Neuron (in vitro differentiated cells): Measurements from ENCODE around the gene TMBIM6.

Experiments
- H2AFZ ChIP-seq: one replicate; pipeline ENCODE4 v1.6.1; 2013; ENCODE audit warnings: low read depth, mild to moderate bottlenecking, inconsistent platforms, low read length, moderate library complexity
- H3K27me3 ChIP-seq: one replicate; pipeline ENCODE4 v1.6.1; 2013; ENCODE audit warnings: low read length; ENCODE audit not compliant: insufficient read depth
- H3K36me3 ChIP-seq: one replicate; pipeline ENCODE4 v1.6.1; 2013; ENCODE audit warnings: low read length; ENCODE audit not compliant: insufficient read depth
- H3K4me1 ChIP-seq: one replicate; pipeline ENCODE4 v1.6.1; 2013; ENCODE audit warnings: low read length; ENCODE audit not compliant: insufficient read depth
- H3K4me3 ChIP-seq: 2 replicates; pipeline ENCODE4 v1.5.1; 2013; ENCODE audit warnings: mild to moderate bottlenecking, low read length, moderate library complexity
- H3K9me3 ChIP-seq: one replicate; pipeline ENCODE4 v1.6.1; 2013; ENCODE audit warnings: low read length

Gene TMBIM6

DNA sequence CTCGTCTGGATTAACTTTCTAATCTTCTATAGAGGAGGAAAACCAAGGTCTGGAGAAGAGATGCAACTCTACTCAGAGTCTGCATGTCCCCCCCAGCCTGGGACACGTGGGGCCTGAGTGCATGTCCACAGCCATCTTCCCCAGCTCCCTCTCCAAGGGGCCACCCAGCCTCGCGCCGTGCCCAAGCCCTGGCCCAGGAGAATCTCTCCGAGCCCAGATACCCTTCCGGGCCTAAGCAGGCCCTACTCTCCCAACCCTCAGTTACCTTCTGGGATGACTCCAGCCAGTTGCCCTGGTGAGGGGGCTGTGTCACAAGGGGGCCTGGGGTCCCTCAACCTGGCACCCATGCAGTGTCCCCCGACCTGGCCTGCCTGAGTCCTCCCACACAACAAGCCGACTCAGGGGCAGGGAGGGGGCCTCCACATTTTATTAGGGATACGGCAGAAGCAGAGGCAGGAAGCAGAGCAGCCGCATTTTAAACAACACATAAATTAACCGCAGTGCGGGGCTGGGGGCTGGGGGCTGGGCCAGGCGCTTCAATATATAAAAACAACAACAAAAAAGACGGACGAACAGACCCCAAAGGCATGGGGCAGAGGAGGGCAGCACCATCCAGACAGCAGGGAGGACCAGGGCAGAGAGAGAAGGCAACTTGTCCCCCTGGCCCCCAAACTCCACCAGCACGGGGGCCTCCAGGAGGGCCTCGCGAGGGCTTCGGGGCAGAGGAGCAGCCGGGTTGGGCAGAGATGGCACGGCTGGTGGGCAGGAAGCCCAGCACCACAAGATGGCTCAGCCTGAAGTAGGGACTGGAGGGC lies 49.6 kb downstream of the TMBIM6 start:
- H3K4me3 ChIP-seq, result no peak overlapping the region
- H2AFZ ChIP-seq, result no peak overlapping the region
- H3K9me3 ChIP-seq, result no peaks in the 10 kb centered on the region
- H3K27me3 ChIP-seq, result no peaks in the 10 kb centered on the region
- no peaks in the 10 kb centered on the region for H3K4me1 ChIP-seq
- H3K36me3 ChIP-seq, result peaks cover 33% of the 10 kb centered on the region

DNA sequence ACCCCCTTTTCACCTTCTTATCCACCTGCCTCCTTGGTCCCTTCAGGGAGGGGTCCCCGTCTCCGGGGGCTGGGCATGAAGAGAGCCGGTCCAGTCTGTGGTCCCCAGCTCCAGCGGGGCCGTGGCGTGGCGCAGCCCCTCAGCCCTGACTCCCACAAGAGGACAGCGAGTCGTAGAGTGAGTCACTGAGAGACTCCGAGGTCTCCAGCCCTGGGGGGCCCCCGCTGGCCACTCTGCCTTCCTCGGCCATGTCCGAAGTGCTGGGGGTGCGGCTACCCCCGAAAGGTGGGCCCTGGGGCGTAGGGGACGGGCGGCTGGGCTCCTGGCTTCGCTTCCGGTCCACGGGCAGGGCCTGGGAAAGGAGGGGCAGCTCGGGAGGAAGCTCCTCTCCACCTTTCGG lies 50.3 kb downstream of the TMBIM6 start:
- H3K4me1 ChIP-seq, result no peaks in the 10 kb centered on the region
- H3K36me3 ChIP-seq, result peaks cover 39% of the 10 kb centered on the region
- no peak overlapping the region for H3K4me3 ChIP-seq
- no peaks in the 10 kb centered on the region for H3K27me3 ChIP-seq
- no peak overlapping the region for H2AFZ ChIP-seq
- no peaks in the 10 kb centered on the region for H3K9me3 ChIP-seq

DNA sequence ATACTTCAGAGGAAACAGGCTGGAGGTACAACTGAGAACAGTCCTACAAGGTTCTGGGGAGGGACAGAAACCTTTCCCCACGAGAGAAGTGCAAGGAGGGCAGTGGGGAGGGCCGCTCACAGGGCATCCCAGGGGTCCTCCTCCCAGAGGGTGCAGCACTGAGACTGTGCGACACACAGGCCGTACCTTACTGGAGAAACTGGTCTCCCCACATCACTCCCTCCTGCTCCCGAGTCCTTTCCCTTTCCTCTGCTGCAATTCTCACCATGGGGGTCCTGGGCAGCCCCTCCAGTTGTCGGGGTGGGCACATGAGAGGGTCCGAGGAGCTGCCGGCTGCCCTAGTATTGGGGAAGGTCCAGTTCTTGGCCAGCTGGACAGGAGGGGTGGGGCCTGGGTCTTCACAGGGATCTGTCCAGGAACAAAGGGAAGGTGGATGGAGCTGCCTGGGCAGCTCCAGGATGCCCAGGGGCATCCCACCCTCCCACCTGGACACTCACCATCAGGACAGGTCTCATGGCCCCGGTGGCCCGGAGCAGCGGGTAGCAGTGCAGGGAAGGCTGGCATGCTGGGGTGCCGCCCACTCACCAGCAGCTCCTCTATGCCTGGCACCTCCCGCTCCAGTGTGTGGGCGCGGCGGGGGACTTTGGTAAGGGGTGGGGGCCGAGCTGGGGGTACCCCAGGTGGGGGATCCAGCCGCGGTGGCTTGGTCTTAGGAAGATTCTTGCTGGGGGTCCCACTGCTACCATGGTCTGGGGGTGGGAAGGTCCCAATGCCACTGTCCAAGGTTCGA lies 51.0 kb downstream of the TMBIM6 start:
- Histone ChIP-seq H3K36me3 (peaks cover 44% of the 10 kb centered on the region), H2AFZ (no peak overlapping the region), H3K9me3 (no peaks in the 10 kb centered on the region), H3K27me3 (no peaks in the 10 kb centered on the region), H3K4me3 (no peak overlapping the region), H3K4me1 (no peaks in the 10 kb centered on the region)

DNA sequence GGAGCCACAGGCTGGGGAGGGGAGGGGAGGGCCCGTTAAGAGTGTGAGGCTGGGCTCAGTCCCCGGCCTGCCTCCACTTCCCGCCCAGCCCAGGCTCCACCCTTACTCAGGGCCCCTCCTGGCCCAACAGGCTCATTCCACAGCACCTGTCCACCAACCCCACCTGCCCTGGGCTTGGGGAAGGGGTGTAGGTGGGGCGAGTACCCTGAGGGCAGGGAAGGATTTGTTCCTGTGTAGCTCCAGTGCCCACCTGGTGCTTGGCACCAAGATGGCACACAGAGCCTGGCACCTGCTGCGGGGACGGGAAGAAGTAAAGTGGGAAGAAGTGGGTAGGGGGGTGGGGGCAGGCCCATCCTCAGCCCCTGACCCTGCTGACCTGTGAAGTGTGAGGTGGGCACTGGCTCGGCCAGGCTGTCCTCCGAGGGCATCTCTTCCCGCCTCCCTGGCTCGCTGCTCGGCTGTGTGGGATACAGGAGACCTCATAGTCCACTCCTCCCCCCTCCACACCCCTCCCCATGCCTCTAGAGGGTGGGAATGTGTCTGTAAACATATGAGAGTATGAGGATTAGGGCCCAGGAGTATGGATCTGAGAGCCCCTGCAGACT lies 51.7 kb downstream of the TMBIM6 start:
- H3K4me3 ChIP-seq, result no peak overlapping the region
- H3K9me3 ChIP-seq, result no peaks in the 10 kb centered on the region
- H2AFZ ChIP-seq, result no peak overlapping the region
- H3K27me3 ChIP-seq, result no peaks in the 10 kb centered on the region
- H3K4me1 ChIP-seq, result no peaks in the 10 kb centered on the region
- H3K36me3 ChIP-seq, result peaks cover 51% of the 10 kb centered on the region

DNA sequence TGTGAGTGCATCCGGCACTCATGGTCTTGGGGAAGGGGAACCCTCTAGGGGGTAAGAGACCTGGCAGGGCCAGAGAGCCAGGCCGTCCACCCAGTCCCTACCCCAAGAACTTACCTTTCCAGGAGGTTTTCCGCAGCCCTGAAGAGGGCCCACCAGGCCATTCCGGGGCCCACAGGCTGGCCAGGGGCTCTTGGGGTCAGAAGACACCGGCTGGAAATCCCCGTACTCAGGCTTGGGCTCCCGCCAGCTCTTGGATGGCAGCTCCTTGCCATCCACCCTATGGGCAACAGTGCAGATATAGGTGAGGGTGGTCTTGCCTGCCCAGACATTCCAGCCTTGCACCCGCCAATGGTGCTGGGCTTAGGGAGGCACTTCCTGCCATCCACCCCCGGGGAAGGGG lies 52.3 kb downstream of the TMBIM6 start:
- Histone ChIP-seq H3K4me1 (no peaks in the 10 kb centered on the region), H3K4me3 (no peak overlapping the region), H3K27me3 (no peaks in the 10 kb centered on the region), H3K36me3 (peaks cover 57% of the 10 kb centered on the region), H3K9me3 (no peaks in the 10 kb centered on the region), H2AFZ (no peak overlapping the region)

DNA sequence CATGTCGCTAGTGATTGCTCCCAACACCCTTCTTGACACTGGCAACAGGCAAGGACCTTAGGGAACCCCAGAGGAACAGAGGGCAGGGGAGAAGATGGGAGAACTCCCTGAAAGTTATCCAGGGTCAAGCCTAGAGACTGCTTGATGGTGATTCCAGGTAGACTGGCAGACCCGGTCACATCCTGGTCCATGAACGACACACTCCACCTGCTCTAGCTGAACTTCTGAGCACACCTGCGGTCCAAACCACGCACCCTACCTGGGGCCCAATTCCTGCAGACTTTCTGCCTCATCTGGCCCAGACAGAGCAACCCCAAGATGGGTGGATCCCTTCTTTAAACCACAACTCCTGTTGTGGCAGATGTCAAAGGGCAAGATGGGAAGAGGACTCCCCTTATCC lies 52.7 kb downstream of the TMBIM6 start:
- Histone ChIP-seq H3K4me1 (no peaks in the 10 kb centered on the region), H3K9me3 (no peaks in the 10 kb centered on the region), H3K27me3 (no peaks in the 10 kb centered on the region), H3K4me3 (no peak overlapping the region), H2AFZ (no peak overlapping the region), H3K36me3 (peaks cover 58% of the 10 kb centered on the region)

DNA sequence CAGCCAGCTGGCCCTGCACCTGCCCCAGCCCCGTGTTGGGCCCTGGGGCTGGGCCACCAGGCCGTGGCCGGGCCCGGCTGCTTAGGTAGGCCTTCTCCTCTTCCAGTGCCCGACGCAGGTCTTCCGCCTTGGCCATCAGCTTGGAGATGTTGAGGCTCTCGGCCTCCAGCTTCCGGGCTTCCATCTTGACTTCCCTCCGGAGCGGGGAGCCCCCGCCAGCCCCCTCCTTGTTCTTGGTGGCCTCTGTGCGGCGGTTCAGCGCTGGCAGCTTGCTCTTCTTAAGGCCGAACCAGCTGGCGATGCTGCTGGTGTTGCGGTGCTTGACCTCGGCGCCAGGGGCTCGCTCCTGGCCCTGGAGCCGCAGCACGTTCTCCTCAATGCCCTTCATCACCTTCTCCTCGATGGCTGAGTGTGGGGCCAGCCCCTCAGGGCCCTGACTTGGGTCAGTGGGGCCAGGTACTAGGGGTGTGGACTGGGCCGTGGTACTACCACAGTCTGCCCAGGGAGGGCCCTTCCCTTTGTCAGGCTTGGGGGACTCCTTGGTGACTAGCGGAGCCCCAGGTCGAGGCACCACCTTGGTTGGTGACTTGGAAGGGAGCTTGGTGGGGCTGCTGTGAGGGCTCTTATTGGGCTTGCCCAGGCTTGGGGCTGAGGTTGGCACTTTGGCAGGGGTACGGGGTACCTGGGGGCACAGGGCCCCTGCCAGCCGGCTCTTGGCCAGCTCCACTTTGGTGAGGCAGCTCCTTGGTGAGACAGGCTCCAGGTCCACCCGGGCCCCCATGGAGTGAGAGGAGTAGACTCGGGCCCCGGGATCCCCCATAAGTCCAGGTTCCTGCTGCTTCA lies 53.7 kb downstream of the TMBIM6 start:
- Histone ChIP-seq H3K9me3 (no peaks in the 10 kb centered on the region), H3K27me3 (no peaks in the 10 kb centered on the region), H3K36me3 (peaks cover 58% of the 10 kb centered on the region), H3K4me3 (no peak overlapping the region), H2AFZ (no peak overlapping the region), H3K4me1 (no peaks in the 10 kb centered on the region)

DNA sequence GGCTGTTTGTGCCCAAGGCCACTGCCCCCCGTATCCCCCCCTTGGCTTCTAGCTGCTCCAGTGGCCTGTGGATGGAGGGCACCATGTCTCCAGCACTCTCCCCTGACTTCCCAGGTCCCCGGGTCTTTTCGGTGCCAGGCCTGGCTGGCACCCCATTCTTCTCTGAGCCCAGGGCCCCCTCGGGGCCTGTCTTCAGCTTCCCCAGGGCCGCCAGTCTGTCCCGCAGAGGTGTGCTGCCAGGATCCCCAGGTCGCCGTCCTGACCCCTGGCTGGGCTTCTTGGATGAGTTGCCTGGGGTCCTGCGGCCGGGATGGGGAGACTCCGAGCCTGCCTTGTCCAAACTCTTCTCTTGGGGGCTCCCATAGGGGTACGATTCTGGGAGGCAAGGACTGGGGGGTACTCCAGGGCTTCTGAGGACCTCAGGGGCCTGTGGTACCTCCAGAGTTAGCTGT lies 54.3 kb downstream of the TMBIM6 start:
- Histone ChIP-seq H3K36me3 (peaks cover 63% of the 10 kb centered on the region), H3K27me3 (no peaks in the 10 kb centered on the region), H3K4me3 (no peak overlapping the region), H3K4me1 (no peaks in the 10 kb centered on the region), H3K9me3 (no peaks in the 10 kb centered on the region), H2AFZ (no peak overlapping the region)

DNA sequence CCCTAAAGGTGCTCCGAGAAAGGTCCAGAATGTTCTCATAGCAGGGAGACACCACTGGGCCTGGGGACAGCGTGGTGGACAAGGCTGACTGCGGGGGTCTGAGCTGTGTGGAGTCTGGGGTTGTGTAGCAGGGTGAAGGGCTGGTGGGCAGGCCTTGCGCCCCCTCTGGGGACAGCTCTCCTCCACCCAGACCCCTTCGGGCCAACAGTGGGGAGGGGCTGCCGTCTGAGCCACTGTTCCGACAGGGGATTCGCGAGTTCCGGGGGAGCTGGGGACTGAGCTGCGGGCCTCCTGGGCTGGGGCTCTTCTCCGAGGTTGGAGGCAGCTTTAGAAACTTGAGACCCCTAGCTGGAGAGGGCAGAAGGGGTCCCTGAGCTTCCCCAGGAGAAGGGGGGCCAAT lies 54.8 kb downstream of the TMBIM6 start:
- no peaks in the 10 kb centered on the region for H3K27me3 ChIP-seq
- H3K9me3 ChIP-seq, result no peaks in the 10 kb centered on the region
- H3K36me3 ChIP-seq, result peaks cover 63% of the 10 kb centered on the region
- H3K4me3 ChIP-seq, result no peak overlapping the region
- H3K4me1 ChIP-seq, result no peaks in the 10 kb centered on the region
- no peak overlapping the region for H2AFZ ChIP-seq

DNA sequence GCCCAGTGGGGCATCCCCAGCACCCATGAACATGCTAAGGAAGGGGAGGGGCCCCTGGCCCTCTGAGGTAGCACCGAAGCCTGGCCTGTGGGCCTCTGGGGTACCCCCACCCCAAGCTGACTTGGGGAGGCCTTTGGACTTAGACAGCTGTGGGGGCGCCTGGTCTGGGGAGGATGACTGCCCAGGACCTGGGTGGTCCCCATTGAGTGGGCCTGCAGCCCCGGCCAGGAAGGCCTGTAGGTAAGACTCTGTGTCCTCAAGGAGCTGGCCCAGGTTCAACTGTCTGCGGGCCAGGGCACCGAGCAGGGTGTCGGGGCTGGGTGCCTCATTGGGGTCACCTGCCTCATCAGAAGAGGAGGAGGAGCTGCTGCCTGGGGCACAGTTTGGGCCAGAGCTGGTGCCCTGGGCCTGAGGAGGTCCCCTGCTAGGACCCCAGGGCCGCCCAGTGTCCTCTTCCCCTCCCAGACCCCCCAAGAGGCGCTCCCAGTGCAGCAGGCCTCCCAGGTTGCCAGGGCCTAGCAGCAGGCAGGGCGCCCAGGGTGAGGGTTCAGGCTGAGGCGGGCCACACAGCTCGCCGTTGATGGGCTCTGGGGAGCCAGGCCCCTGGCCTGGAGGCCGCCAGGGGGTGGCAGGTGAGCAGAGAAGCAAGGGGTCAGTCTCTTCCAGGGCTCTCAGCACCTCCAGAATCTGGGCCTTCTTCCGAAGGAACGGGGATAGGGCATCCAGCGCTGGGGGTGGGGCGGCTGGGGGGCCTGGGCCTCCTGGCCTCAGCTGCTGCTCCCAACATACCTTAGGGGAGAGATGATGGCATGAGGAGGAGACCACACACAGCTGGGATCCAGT lies 55.5 kb downstream of the TMBIM6 start:
- no peak overlapping the region for H2AFZ ChIP-seq
- H3K36me3 ChIP-seq, result peaks cover 70% of the 10 kb centered on the region
- no peaks in the 10 kb centered on the region for H3K4me1 ChIP-seq
- no peaks in the 10 kb centered on the region for H3K27me3 ChIP-seq
- H3K4me3 ChIP-seq, result no peak overlapping the region
- no peaks in the 10 kb centered on the region for H3K9me3 ChIP-seq

DNA sequence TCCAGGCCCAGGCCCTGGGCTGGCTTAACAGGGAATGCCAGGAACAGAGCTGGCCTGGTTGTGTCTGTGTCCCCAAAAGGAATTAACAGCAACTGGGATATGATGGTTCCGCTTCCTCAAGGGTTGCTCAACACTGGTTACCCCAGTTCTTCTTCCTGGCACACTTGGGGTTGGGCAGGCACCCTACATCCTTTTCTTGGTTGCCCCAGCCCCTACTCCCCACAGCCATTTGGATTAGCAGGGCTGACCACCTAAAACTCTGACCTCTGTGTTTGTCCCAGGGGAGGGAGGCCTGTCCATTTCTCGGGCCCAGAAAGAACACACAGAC lies 56.1 kb downstream of the TMBIM6 start:
- H3K27me3 ChIP-seq, result no peaks in the 10 kb centered on the region
- H3K4me1 ChIP-seq, result no peaks in the 10 kb centered on the region
- peaks cover 66% of the 10 kb centered on the region for H3K36me3 ChIP-seq
- H2AFZ ChIP-seq, result no peak overlapping the region
- no peaks in the 10 kb centered on the region for H3K9me3 ChIP-seq
- H3K4me3 ChIP-seq, result no peak overlapping the region

DNA sequence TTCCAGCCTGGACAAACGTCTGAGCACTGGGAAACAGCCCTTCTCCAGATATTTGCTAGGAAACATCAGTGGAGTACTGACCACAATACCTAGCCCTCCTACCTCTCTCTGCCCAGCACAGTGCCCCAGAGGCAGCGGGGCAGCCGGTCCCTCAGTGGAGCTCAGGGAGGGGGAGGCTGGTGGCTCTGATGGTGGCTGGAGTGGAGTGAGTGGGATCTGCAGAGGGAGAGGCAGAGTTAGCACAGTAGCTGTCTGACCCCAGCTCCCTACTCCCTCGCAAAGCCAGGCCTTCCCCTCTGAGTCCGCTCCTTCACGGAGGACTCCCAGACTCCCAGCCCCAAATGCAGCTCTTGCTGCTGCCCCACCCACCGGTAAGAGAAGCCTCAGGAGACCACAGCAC lies 56.9 kb downstream of the TMBIM6 start:
- H2AFZ ChIP-seq, result no peak overlapping the region
- H3K27me3 ChIP-seq, result no peaks in the 10 kb centered on the region
- H3K36me3 ChIP-seq, result peaks cover 70% of the 10 kb centered on the region

More for the DNA sequence above, 56.9 kb downstream of the TMBIM6 start:
- no peak overlapping the region for H3K4me3 ChIP-seq
- no peaks in the 10 kb centered on the region for H3K4me1 ChIP-seq
- H3K9me3 ChIP-seq, result no peaks in the 10 kb centered on the region
